IMR-90 (cell line): Measurements from ENCODE around the gene PLSCR5. TPM values are rescaled to one million over a fixed set of nuclear protein-coding genes. Genes with fewer than 3 reads are reported as not detected.

Experiments used
- ATAC-seq: fragments of 200-7000 bp; cut with Tn5 transposase; 2 replicates; pipeline ENCODE4 v1.9.1; 2020; ENCODE audit warnings: low read depth, mild to moderate bottlenecking, moderate library complexity
- BruUV-seq: library from RNA; stranded (reverse); fragments of 400-500 nt; replicated peaks from 2 replicates; lab custom pipeline; 2021; lab: Mats Ljungman, UMichigan
- CTCF ChIA-PET: fragments of 300-600 bp; formaldehyde crosslinking; extraction: SDS; loops from one replicate; lab custom pipeline; 2021; ENCODE audit warnings: antibody characterized with exemption; lab: Yijun Ruan, JAX
- POLR2A ChIA-PET: fragments of 300-600 bp; sonication (Branson Sonifier 250); formaldehyde crosslinking; loops from one replicate; lab custom pipeline; 2022; ENCODE audit warnings: antibody characterized with exemption; ENCODE audit not compliant: unreplicated experiment; lab: Charles Lee
- DNase-seq: peaks from one replicate; pipeline ENCODE4 v3.0.0; 2013
- H2AFZ ChIP-seq: replicated peaks from 2 replicates; pipeline ENCODE3; 2013; ENCODE audit warnings: low read length, mild to moderate bottlenecking; ENCODE audit not compliant: poor library complexity
- H2AK5ac ChIP-seq: 2 replicates; pipeline ENCODE4 v1.6.1; 2013; ENCODE audit warnings: low read depth, low read length, inconsistent platforms
- H2AK9ac ChIP-seq: replicated peaks from 2 replicates; pipeline ENCODE3; 2013; ENCODE audit warnings: mild to moderate bottlenecking, low read depth, low read length, moderate library complexity; ENCODE audit not compliant: poor library complexity
- H2BK120ac ChIP-seq: 2 replicates; pipeline ENCODE4 v1.6.1; 2013; ENCODE audit warnings: low read depth, low read length, inconsistent platforms
- H2BK15ac ChIP-seq: 3 replicates; pipeline ENCODE4 v1.6.1; 2013; ENCODE audit warnings: low read depth, low read length, inconsistent platforms
- H2BK20ac ChIP-seq: 2 replicates; pipeline ENCODE4 v1.6.1; 2013; ENCODE audit warnings: low read depth, mild to moderate bottlenecking, inconsistent platforms, low read length, moderate library complexity
- H2BK5ac ChIP-seq: 2 replicates; pipeline ENCODE4 v1.6.1; 2013; ENCODE audit warnings: mild to moderate bottlenecking, low read depth, low read length, inconsistent platforms; ENCODE audit not compliant: poor library complexity, severe bottlenecking
- H3K14ac ChIP-seq: replicated peaks from 2 replicates; pipeline ENCODE4 v1.6.1; 2013; ENCODE audit warnings: low read depth, low read length, inconsistent platforms
- H3K18ac ChIP-seq: 2 replicates; pipeline ENCODE4 v1.6.1; 2013; ENCODE audit warnings: low read depth, low read length, control low read depth
- H3K23ac ChIP-seq: 2 replicates; pipeline ENCODE4 v1.6.1; 2013; ENCODE audit warnings: low read depth, low read length, inconsistent platforms
- H3K27ac ChIP-seq: 2 replicates; pipeline ENCODE4 v1.5.1; 2013; ENCODE audit warnings: mild to moderate bottlenecking, control low read depth, low read length; ENCODE audit not compliant: insufficient read depth
- H3K27me3 ChIP-seq: 2 replicates; pipeline ENCODE4 v1.6.1; 2013; ENCODE audit warnings: low read length; ENCODE audit not compliant: control insufficient read depth, insufficient read depth
- H3K36me3 ChIP-seq: 2 replicates; pipeline ENCODE4 v1.6.1; 2013; ENCODE audit warnings: low read length, mixed read lengths; ENCODE audit not compliant: control insufficient read depth, insufficient read depth
- H3K4ac ChIP-seq: 2 replicates; pipeline ENCODE4 v1.6.1; 2013; ENCODE audit warnings: low read depth, low read length, inconsistent platforms
- H3K4me1 ChIP-seq: 2 replicates; pipeline ENCODE4 v1.6.1; 2013; ENCODE audit warnings: low read length, mixed read lengths; ENCODE audit not compliant: control insufficient read depth, insufficient read depth
- H3K4me2 ChIP-seq: 2 replicates; pipeline ENCODE4 v1.6.1; 2013; ENCODE audit warnings: low read depth, mild to moderate bottlenecking, control low read depth, low read length, moderate library complexity
- H3K4me3 ChIP-seq: 2 replicates; pipeline ENCODE4 v1.5.1; 2013; ENCODE audit warnings: low read depth, mild to moderate bottlenecking, control low read depth, low read length, moderate library complexity; ENCODE audit not compliant: insufficient read depth
- H3K56ac ChIP-seq: 2 replicates; pipeline ENCODE4 v1.6.1; 2013; ENCODE audit warnings: low read length, inconsistent platforms; ENCODE audit not compliant: insufficient read depth; ENCODE audit errors: extremely low read depth
- H3K79me1 ChIP-seq, 2 experiments: 2 replicates each; pipeline ENCODE4 v1.6.1; 2013; ENCODE audit warnings: low read length in 2 of 2, inconsistent platforms in 1 of 2, low read depth in 1 of 2
- H3K9ac ChIP-seq: 2 replicates; pipeline ENCODE4 v1.6.1; 2013; ENCODE audit warnings: low read depth, low read length, control low read depth
- H3K9me1 ChIP-seq: 2 replicates; pipeline ENCODE4 v1.6.1; 2013; ENCODE audit warnings: low read length, inconsistent platforms; ENCODE audit not compliant: insufficient read depth
- H3K9me3 ChIP-seq: 2 replicates; pipeline ENCODE4 v1.6.1; 2013; ENCODE audit warnings: low read length; ENCODE audit not compliant: control insufficient read depth, insufficient read depth
- H4K20me1 ChIP-seq: 2 replicates; pipeline ENCODE4 v1.6.1; 2013; ENCODE audit warnings: low read length, inconsistent platforms; ENCODE audit not compliant: insufficient read depth
- H4K5ac ChIP-seq: 2 replicates; pipeline ENCODE4 v1.6.1; 2013; ENCODE audit warnings: mild to moderate bottlenecking, low read depth, low read length, control low read depth
- H4K8ac ChIP-seq, 2 experiments: 2 replicates each; pipeline ENCODE4 v1.6.1; 2013; ENCODE audit warnings: low read depth in 2 of 2, low read length in 2 of 2, control low read depth in 1 of 2, inconsistent platforms in 1 of 2
- H4K91ac ChIP-seq: 2 replicates; pipeline ENCODE4 v1.6.1; 2013; ENCODE audit warnings: low read depth, low read length, inconsistent platforms; ENCODE audit not compliant: insufficient read depth
- BHLHE40 ChIP-seq: fragments of 150-350 bp; IDR thresholded peaks from 2 replicates; pipeline ENCODE4 v1.6.1; 2016; ENCODE audit warnings: mild to moderate bottlenecking, low read depth, low read length
- NFE2L2 ChIP-seq: fragments of 150-350 bp; IDR thresholded peaks from 2 replicates; pipeline ENCODE4 v1.6.1; 2016; ENCODE audit warnings: low read depth, mild to moderate bottlenecking, low read length
- RCOR1 ChIP-seq: IDR thresholded peaks from 2 replicates; pipeline ENCODE4 v1.6.1; 2012; ENCODE audit warnings: mild to moderate bottlenecking, low read length, improper control_type of control experiment; ENCODE audit not compliant: insufficient replicate concordance
- WGBS, 2 experiments: methylation state at CpG; one replicate each; pipeline versions ENCODE4 v1.1.5 to v1.1.7; 2013; ENCODE audit warnings: missing lambda C conversion rate in 2 of 2; ENCODE audit not compliant: insufficient read length in 1 of 2; ENCODE audit errors: extremely low coverage in 2 of 2; 5-methylcytosine and 5-hydroxymethylcytosine counted together
- dilution Hi-C: fragments of 300-500 bp; cut with HindIII; formaldehyde crosslinking; loops from one replicate; pipeline ENCODE4 v1.14.3; 2018; ENCODE audit warnings: low sequenced_read_pairs; ENCODE audit not compliant: unreplicated experiment
- in situ Hi-C: fragments of 300-500 bp; cut with MboI; formaldehyde crosslinking; loops from 3 replicates; pipeline ENCODE4 v1.14.3; 2019; ENCODE audit warnings: low sequenced_read_pairs, inconsistent platforms, mixed read lengths
- intact Hi-C: fragments of 100-400 bp; cut with micrococcal nuclease; formaldehyde crosslinking; loops from 2 replicates; pipeline ENCODE4 v1.10.0; 2022
- polyA plus RNA-seq, 3 experiments: library from polyadenylated mRNA; depleted of rRNA; stranded (reverse); fragments of >200 nt; gene quantifications; 2 replicates each; pipeline ENCODE4 v1.2.3, GENCODE V29; 2012; ENCODE audit warnings: low replicate concordance in 1 of 3
- total RNA-seq: library from RNA; depleted of rRNA; stranded (reverse); fragments of >200 nt; gene quantifications from 2 replicates; pipeline ENCODE4 v1.2.3, GENCODE V29; 2012

PLSCR5 gene
- total and polyA plus RNA-seq, 2 of the 4 experiments (the other 2 are of a cell fraction) = not detected

DNA sequence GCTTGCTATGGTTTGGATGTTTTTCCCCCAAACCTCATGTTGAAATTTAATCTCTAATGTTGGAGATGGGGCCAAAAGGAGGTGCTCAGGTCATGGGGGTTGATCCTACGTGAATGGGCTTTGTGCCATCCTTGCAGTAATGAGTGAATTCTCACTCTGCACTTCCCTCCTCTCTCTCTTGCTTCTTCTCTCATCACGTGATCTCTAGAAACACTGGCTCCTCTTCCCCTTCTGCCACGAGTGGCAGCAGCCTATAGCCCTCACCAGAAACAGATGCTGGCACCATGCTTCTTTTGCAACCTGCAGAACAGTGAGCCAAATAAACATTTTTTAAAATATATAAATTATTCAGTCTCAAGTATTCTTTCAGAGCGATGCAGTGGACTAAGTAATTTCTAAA lies 47.4 kb downstream of the PLSCR5 start:
- Histone ChIP-seq H3K36me3 (no peaks in the 10 kb centered on the region; the same call in 1 of the 2 replicates), H3K4me1 (no peaks in the 10 kb centered on the region; the same call in 1 of the 2 replicates), H4K8ac (no peak overlapping the region), H3K79me1 (no peaks in the 10 kb centered on the region), H3K9me3 (no peaks in the 10 kb centered on the region), H3K9me1 (no peaks in the 10 kb centered on the region), H3K4ac (no peak overlapping the region), H3K56ac (no peak overlapping the region), H4K5ac (no peak overlapping the region), H2AK5ac (no peak overlapping the region), H4K91ac (no peak overlapping the region), H3K4me3 (no peak overlapping the region), H2BK120ac (no peak overlapping the region), H2AK9ac (no peak overlapping the region), H3K27me3 (no peaks in the 10 kb centered on the region; the same call in 1 of the 2 replicates), H3K14ac (no peak overlapping the region), H3K4me2 (no peak overlapping the region), H2BK15ac (no peak overlapping the region), H2BK20ac (no peak overlapping the region), H2AFZ (no peak overlapping the region), H4K20me1 (no peaks in the 10 kb centered on the region), H3K9ac (no peak overlapping the region), H3K27ac (no peak overlapping the region), H2BK5ac (no peak overlapping the region), H3K23ac (no peak overlapping the region), H3K18ac (no peak overlapping the region)
- WGBS, 2 experiments = 17% methylated on average over 1 of the region's 4 CpGs; no CpG with 5 or more reads in 1 of the 2 experiments
- dilution Hi-C loops (no loop called here), intact Hi-C loops (no loop called here), in situ Hi-C loops (no loop called here)
- no peak for TF ChIP-seq RCOR1
- no peak for TF ChIP-seq NFE2L2
- TF ChIP-seq BHLHE40 = no peak
- no TSS peak for BruUV-seq
- CTCF ChIA-PET = interaction anchor here (0.6 kb wide), 1 partner anchor 83 kb away, joined by 6 read pairs; no protein-coding TSS in a partner anchor
- POLR2A ChIA-PET = no interaction called here
- ATAC-seq (no peak), DNase-seq (no peak)
